ENCODE measurements around the gene AKT3.
"Not testable (repeated sequence)": the region's sequence is repeated elsewhere in the genome, so short reads cannot be mapped to it uniquely, and the experiment has no call there.

The AKT3 gene

GRCh38 chr1:243693800-243694199 is 156.2 kb downstream of the AKT3 start:
- DNase-seq (ENCODE audit: low spot score), result no peak

- no peak for DNase-seq (ENCODE audit: low spot score)
Measured at GRCh38 chr1:243686159-243686558, 163.9 kb downstream of the AKT3 start.

DNA sequence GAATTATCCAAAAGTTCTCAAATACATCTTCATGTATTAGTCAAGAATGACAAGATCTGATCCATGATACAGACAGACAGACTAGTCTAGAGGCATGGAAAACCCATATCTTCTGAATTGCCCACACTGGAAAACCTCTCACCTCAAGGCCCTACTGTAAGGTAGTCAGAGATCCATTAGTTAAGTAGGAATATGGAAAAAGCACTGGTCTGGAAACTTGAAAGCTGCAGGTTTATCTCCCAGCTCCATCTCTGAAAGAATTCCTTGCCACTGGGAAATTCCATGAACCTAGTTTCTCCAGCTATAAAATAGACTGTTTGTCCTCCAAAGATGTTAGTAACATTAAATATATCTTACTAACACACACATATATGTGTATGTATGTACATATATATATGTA is 169.2 kb downstream of the AKT3 start:
- DNase-seq (ENCODE audit: low spot score), result no peak

DNA sequence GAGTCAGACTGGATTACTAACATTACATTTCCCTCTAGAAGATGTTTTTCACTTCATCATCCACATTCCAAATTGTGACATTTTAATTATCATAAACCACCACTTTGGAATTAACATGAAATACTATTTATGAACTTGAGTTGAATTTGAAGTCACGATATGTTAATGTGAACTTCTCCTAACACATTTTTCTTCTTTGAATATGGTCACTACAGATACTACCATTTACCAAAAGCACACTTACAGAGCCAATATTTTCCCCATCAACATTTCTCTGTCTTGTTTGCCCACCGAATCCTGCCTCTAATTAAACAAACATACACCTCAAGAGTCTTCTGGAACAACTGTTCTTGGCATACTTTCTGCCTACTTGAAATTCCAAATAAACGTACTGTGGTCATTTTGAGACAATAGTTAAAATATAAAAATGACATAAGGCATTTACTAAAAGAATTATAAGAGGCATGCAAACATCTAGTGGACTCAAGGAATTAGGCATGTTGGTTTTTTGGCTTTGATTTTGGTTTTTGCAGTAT is 177.4 kb downstream of the AKT3 start:
- no peak for DNase-seq (ENCODE audit: low spot score)

GRCh38 chr1:243667591-243667990 is 182.5 kb downstream of the AKT3 start:
- DNase-seq (ENCODE audit: low spot score), result no peak

DNA sequence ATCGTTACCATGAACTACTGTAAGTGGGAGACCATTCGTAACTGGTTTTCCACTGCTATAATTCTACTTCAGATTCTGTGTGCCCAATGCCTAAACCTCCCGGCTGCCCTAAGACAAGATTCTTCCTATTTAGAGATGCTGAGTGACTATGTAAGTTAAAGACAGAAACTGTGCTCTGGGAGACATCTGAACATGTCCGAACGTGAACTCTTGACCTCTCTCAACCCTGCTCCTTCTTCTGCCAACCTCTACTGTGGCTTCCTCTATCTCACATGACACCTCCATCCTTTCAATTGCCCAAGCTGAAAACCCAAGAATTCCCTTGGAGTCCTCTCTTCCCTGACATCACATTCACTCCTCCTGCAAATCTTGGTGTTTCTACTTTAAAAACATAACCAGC is 182.9 kb downstream of the AKT3 start:
- DNase-seq (ENCODE audit: low spot score), result no peak

- no peak for DNase-seq (ENCODE audit: low spot score)
Measured at GRCh38 chr1:243663651-243664050, 186.4 kb downstream of the AKT3 start.

GRCh38 chr1:243662169-243662568 is 187.9 kb downstream of the AKT3 start:
- DNase-seq (ENCODE audit: low spot score), result not testable (repeated sequence)

DNA sequence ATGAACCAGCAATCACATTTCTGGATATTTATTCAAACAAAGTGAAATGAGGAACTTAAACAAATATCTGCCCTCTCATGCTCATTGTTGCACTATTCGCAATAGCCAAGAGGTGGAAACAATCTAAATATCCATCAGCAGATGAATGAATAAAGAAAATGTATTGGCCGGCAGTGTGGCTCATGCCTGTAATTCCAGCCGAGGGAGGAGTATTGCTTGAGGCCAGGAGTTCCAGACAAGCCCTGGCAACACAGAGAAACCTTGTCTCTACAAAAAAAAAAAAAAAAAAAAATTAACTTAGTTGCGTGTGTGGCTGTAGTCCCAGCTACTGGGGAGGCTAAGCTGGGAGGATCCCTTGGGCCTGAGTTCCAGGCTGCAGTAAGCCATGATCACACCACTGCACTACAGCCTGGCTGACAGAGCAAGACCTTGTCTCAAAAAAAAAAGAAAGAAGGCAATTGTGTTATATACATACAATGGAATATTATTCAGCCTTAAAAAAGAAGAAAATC is 191.4 kb downstream of the AKT3 start:
- no peak for DNase-seq (ENCODE audit: low spot score)

- DNase-seq (ENCODE audit: low spot score), result no peak
Measured at GRCh38 chr1:243657793-243658192, 192.2 kb downstream of the AKT3 start.

DNA sequence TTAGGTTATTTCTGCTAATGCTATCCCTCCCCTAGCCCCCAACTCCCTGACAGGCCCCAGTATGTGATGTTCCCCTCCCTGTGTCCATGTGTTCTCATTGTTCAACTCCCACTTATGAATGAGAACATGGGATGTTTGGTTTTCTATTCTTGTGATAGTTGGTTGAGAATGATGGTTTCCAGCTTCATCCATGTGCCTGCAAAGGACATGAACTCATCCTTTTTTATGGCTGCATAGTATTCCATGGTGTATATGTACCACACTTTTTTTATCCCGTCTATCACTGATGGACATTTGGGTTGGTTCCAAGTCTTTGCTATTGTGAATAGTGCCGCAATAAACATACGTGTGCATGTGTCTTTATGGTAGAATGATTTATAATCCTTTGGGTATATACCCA is 200.5 kb downstream of the AKT3 start:
- not testable (repeated sequence) for DNase-seq (ENCODE audit: low spot score)

DNA sequence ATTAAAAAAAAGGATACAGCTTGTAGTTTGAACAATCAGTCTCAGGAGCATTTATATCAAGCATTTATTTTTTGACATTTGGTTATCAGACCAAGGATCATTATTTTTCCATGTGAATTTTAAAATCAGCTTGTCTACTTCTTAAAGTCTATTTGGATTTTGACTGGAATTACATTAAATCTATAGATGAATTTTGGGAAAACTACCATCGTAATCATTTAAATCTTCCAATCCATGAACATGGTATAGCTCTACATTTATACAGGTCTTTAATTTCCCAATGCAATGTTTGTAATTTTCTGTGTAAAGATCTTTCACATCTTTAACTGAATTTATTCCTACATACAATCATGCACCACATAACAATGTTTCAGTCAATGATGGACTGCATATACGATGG is 203.2 kb downstream of the AKT3 start:
- no peak for DNase-seq (ENCODE audit: low spot score)

GRCh38 chr1:243645281-243645680 is 204.8 kb downstream of the AKT3 start:
- DNase-seq (ENCODE audit: low spot score), result no peak

DNA sequence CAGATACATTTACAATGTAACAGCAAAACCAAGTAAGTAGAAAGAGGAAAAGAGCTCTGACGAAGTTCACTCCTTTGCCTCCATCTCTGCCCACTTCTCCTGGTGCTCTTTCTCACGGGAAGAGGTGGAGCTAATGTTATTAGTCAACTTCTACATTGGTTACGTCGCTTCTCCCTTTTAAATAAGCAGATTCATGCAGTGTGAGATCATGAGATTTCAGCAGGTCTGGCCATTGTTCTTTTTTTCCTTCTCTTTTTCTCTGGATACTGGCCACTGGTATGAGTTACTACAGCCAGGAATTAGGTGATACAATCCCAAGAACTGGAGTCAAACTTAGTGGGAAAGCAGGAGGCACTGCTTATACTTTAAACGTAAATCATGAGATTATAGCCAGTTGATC is 207.1 kb downstream of the AKT3 start:
- no peak for DNase-seq (ENCODE audit: low spot score)

GRCh38 chr1:243639027-243639658 is 210.9 kb downstream of the AKT3 start:
- DNase-seq (ENCODE audit: low spot score), result no peak

DNA sequence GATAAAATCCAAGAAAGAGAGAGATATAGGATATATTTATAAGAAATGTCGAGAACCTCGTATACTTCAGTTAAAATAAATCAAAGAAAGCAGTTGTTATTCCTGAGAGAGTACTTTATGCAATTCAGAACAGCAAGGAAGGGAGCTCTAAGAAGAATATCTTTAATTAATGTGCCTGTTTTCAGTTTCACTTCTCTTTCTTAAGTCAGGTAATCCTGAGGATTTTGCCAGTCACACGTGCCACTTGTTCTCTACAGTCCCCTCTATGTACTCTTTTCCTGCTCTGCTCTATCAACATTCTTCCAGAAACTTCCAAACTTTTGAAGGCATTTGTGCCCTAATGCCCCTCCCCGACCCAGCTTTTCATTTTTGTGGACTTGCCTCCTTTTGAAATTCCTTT is 211.9 kb downstream of the AKT3 start:
- DNase-seq (ENCODE audit: low spot score), result no peak

- peak; percentile 32 for DNase-seq (ENCODE audit: low spot score)
Measured at GRCh38 chr1:243628476-243628907, 221.6 kb downstream of the AKT3 start.

GRCh38 chr1:243623841-243624240 is 226.2 kb downstream of the AKT3 start:
- no peak for DNase-seq (ENCODE audit: low spot score)

DNA sequence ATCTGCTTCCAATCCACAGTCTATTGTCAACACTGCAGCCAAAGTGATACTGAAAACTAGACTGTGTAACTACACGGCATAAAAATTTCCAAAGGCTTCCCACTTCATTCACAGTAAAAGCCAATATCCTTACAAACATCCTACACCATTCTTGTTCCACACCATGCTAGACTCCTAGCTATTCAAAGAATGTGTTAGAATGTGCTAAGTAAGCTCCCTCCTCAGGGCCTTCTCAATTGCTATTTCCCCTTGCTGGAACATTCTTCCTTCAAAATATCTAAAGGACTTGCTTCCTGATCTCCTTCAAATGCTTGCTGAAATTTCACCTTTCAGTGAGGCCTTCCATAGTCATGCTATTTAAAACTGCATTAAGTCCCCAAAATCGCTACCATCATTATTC is 228.1 kb downstream of the AKT3 start:
- DNase-seq (ENCODE audit: low spot score), result no peak

DNA sequence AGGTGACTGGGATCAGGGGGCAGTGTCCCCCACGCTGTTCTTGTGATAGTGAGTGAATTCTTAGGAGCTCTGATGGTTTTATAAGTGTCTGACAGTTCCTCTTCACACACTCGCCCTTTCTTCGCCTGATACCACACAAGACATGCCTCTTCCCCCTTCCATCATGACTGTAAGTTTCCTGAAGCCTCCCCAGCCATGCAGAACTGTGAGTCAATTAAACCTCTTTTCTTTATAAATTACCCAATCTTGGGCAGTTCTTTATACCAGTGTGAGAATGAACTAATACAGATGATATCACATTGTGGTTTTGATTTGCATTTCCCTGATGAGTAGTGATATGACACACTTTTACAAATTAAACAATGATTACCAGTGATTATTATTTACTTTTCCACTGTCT is 229.9 kb downstream of the AKT3 start:
- DNase-seq (ENCODE audit: low spot score), result no peak

DNA sequence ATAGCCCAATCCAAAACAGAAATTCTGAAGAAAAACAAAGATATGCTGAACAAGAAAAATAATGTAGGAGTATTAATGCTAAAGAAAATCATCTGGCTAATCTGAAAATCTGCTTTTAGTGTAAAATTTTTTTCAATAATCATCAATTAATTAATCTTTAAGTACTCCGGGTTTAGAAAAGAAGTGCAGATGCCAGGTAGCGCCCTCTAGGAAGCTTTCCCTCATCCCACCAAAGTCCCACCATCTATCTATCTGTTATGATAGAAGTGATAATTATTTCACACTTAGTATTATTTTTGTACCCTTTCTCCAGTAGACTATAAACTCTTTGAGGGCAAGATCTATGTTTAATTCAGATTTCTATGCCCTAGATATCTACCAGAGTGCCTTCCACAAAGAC is 240.3 kb downstream of the AKT3 start:
- DNase-seq (ENCODE audit: low spot score), result no peak

DNA sequence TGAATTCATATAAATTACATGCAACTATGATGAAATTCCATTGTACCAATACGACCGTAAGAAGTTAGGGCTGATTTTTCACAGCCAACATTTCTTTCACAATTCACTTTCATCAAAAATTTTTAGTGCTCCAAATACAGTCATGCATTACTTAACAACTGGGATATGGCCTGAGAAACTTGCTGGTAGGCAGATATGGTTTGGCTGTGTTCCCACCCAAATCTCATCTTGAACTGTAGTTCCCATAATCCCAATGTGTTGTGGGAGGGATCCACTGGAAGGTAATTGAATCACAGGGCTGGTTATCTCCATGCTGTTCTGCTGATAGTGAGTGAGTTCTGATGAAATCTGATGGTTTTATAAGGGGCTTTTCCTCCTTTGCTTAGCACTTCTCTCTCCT is 244.4 kb downstream of the AKT3 start:
- DNase-seq (ENCODE audit: low spot score), result no peak

DNA sequence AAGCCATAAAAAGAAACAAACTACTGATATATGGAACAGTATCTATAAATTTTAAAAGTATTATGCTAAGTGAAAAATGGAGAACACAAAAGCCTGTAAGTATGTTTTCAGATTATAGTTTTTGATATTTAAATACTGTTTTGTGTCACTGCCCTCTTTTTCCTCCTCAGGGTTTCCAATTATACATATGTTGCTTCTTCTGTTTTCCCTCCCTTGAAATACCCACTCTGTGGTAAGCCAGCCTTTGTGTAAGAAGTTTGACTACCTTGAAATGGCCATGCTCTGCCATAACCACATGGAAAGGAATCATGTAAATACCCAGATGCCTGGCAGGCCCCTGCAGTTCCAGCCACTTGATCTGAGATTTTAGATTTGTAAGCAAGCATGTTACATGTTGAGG is 248.3 kb downstream of the AKT3 start:
- no peak for DNase-seq (ENCODE audit: low spot score)

DNA sequence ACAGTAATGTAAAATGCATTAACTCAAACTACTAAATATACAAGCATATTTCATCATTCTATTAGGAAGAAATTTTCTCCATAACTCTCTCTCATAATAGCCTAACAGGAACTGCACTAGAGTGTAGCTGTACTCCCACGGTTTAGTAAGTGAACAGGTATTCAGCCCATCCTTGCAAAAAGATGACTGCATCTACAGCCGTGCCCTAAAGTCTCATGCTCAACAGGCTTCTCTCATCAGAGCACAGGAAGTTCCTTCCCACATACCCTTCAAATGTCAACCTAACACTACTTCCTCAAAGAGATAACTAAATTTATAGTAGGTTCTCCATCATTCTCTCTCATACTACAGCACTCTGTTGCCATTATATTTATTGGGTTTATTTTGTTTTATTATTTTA is 251.6 kb downstream of the AKT3 start:
- DNase-seq (ENCODE audit: low spot score), result peak; percentile 5

Data from globus pallidus (tissue), 1 donor.